Stimulated activated CD4-positive, alpha-beta T cell treated with anti-CD3 and anti-CD28 coated beads, Interleukin-15, amount 100 ng/mL, for 48 hours (primary cell): ENCODE data around the gene PSMD13.

Source experiments
- DNase-seq, 2 donors: peaks; one replicate each; pipeline ENCODE4 v3.0.0-alpha.2; 2020; ENCODE audit warnings: low read depth in 2 of 2

PSMD13 gene

DNA sequence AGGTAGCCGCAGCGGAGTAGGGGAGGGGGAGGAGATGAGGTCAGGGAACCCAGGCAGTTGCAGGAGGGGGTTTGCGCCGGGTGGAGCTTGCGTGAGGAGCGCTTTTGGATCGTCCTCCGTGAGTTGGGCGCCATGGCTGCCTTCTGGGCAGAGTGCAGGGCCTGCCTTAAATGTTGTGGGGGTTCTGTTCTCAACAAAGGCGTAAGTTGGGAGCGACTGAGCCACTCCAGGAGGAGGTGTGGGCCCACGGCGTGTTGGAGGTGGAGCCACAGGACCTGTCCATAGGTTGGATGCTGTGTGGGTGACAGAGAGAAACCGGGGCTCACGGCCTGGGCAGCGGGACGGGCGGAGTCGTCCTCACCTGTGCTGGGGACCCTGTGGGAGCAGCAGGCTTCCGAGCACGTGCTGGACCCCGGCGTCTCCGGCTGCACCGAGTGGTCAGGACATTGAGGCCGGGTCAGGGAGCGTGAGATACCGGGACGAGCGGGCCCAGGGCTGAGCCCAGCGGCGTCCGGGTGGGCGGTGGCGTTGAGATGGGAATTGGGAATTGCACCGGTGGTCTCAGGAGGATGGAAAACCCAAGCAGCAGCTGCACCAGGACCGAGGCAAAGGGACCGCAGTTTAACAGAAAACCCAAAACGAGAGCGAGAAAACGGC lies 51.2 kb downstream of the PSMD13 start:
- DNase-seq = no peak

DNA sequence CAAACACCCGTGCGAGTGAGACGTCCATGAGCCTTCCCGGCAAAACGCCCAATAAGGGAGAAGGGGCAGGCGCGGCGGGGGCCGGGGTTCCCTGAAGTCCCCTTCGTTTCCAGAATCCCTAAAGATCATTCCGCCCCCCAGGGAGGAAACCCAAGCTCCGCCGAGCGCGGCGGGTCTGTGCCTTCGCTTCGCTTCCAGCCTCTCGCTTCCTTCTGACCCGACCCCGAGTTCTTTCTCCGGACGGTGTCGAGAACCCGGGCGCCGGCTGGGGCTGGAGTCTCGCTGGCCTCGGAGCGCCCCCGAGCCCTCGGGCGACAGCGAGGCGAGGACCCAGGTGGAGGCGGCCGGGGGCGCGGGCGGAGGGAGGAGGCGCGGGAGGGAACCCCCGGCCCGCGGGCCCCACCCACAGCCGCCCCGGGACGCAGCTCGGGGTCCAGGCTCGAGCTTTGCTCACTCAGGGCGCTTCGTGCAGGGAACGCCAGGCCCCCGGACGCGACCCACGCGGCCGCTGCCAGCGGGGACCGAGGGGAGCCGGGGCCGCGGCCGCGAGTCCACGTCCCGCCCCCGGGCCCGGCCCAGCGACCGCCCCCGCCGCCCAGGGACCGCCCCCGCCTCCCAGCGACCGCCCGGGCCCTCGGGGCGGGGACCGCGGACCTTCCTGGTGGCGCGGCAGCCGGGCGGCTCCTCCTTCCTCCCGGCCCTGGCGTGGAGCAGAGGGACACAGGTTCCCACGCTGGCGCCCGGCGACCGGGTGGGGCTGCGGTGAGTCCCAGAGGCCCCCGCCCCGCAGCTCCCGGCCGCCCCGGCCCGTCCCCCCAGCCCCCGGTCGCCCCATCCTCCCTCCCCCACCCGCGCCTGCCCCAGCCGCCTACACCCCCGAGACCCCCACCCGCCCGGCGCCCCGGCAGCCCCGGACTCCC lies 52.0 kb downstream of the PSMD13 start, which contains the start of gene PGGHG:
Gene PGGHG, plus strand, starts transcription at position 649 of the 920 bp plus-strand sequence. CDS start 691 bp downstream, outside the sequence.
- no peak for DNase-seq

DNA sequence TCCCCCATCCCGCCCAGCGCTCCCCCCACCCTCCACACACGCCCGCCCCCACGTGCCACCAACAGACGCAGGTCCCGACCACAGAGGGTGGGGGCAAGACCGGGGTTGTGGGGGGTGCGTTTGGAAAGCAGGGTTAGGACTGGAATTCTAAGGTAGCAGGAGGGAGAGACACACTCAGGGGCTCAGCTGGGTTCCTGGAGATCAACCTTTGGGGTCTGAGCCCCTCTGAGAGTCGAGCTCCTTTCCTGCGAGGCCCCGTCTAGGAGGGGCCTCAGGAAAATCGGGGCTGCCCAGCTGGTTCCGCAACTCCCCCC lies 52.6 kb downstream of the PSMD13 start:
- no peak for DNase-seq

DNA sequence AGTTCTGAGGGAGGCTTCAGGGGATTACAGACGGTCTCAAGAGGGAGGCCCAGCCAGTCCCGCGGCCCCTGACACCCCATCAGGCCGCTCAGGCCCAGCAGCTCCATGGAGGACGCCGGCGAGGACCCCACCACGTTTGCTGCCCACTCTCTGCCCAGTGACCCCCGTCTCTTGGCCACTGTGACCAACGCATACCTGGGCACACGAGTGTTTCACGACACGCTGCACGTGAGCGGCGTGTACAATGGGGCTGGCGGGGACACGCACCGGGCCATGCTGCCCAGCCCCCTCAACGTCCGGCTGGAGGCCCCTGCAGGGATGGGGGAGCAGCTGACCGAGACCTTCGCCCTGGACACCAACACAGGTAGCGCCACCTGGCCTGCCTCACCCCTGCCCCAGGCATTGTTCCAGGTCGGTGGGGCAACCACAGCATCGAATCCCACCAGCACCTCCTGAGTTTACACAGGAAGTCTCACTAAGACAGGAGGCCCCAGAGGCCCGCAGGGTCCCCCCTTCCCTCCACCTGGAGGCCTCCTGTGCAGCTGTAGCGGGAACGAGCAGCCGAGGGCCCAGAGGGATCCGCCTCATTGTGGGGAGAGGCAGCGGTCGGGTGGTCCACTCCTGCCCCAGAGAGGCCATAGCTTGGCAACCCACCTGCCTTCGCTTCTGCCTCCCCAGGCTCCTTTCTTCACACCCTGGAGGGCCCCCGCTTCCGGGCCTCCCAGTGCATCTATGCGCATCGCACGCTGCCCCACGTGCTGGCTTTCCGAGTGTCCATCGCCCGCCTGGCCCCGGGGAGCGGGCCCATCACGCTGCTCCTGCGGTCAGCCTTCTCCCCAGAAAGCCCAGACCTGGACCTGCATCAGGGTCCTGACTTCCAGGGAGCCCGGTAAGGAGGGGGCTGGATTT lies 53.2 kb downstream of the PSMD13 start:
- DNase-seq = no peak

DNA sequence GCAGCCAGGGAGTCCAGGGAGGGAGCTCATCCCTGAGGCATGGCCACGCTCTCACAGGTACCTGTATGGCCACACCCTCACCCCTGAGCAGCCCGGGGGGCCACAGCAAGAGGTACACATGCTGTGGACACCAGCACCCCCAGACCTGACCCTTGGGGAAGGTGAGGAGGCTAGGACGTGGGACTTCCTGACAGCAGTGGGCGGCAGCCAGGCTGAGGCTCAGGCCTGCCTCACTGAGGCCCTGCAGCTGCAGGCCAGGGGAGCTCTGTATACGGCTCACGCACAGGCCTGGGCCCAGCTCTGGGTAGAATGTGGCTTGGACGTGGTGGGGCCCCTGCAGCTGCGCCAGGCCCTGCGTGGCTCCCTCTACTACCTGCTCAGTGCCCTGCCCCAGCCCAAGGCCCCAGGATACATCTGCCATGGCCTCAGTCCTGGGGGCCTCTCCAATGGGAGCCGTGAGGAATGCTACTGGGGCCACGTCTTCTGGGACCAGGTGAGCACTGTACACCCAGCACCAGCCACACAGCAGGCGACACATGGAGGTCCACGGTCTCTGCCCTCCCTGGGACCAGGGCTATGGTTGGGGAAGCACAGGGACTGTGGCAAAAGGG lies 54.0 kb downstream of the PSMD13 start:
- DNase-seq = no peak

DNA sequence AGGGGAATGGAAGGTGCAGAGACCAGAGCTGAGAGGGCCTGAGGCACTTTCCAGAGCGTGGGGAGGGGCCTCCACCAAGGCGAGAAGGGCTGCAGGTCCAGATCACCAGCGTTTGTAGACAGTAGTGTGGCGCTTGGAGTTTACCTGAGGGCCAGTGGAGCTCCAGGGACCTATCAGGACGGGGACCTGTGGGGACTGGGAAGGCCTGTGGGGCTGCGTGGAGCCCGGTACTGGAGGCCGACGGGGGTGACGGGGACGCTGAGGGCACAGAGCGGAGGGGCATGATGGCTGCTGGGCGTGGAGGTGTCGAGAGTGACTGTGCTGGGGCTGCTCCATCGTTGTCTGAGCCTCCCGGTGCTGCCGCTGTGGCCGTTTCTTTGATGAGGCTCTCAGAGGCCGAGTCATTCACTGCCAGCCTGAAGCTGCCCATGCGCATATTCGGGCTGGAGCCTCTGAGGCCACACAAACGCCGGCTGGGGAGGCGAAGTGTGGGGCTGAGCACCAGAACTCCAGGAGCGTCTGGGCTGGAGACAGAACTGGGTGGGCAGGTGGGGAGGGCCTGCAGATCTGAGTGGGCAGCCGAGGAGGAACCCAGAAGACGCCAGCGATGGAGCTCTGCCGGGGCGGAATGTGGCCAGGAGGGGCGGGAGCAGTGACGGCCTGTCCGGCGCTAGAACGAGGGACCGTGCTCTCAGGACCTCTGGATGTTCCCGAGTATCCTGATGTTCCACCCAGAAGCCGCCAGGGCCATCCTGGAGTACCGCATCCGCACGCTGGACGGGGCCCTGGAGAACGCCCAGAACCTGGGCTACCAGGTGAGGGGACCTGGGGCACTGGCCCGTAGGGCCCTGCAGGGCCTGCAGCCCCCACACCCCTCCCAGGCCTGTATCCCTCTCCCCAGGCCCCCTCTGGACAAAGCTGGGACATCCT lies 54.8 kb downstream of the PSMD13 start:
- DNase-seq = no peak

DNA sequence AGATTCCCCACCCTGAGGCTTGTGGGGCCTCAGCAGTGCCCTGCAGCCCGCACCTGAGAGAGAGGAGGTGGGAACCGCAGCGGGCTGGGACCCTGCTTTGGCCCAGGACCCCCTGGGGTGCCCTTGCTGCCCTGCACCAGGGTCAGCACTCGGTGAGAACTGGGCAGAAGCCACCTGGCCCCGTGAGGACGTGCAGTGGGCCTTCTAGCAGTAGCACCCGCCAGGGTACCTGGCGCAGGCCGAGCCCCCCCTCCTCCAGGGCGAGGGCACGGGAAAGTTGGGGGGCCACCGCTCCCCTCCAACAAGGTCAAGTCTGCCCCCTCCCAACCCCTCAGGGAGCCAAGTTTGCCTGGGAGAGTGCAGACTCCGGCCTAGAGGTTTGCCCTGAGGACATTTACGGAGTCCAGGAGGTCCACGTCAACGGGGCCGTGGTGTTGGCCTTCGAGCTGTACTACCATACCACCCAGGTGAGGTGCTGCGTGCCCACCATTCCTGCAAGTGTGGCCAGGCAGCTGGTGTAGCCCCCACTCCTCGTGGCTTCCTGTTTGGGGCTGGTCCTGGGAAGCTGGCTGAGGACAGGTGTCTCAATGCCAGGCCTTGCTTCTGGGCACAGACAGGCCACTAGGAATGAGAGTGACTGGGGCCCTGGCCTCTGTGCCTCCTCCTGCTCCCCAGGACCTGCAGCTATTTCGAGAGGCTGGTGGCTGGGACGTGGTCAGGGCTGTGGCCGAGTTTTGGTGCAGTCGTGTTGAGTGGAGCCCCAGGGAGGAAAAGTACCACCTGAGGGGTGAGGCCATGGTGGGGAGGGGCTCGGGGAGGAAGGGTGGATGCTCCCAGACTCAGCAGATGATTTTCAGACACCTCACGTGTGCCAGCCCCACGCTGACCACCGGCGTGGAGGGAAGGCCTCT lies 55.7 kb downstream of the PSMD13 start:
- no peak for DNase-seq

DNA sequence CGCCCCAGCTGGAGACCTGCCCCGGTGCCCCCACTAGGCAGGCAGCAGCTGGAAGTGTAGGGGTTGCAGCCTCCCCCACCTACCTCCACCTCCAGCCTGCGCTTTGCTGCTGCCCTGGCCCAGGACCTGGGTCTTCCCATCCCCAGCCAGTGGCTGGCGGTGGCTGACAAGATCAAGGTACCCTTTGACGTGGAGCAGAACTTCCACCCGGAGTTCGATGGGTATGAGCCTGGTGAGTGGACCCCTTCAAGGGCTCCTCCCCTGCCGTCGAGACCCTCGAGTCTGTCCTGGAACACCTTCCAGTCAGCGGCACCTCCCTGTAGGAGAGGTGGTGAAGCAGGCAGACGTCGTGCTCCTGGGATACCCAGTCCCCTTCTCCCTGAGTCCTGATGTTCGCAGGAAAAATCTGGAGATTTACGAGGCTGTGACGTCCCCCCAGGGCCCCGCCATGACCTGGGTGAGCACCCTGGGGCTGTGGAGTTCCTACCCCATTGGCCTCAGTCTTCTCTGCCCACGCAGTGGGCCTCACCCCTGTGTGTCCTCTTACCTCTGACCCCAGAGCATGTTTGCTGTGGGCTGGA lies 56.6 kb downstream of the PSMD13 start:
- DNase-seq = no peak

DNA sequence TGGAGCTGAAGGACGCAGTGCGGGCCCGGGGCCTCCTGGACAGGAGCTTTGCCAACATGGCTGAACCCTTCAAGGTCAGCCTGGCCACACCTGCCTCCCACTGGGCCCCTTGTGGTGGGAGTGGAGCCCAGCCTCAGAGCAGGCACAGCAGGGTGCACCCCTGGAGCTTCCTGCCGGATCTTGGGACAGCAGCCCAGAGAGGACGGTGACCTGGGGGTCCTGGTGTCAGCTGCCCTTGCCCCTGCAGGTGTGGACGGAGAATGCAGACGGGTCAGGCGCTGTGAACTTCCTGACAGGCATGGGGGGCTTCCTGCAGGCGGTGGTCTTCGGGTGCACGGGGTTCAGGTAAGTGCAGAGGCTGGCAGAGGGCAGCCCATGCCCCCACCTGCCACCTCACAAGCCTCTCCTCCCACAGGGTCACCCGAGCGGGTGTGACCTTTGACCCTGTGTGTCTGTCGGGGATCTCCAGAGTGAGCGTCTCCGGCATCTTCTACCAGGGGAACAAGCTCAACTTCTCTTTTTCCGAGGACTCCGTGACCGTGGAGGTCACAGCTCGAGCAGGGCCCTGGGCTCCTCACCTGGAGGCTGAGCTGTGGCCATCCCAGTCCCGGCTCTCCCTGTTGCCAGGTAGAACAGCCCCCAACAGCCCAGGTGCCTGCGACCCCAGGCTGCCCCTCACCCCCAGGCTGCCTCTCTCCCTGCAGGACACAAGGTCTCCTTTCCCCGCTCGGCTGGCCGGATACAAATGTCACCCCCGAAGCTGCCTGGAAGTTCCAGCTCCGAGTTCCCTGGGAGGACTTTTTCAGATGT lies 57.3 kb downstream of the PSMD13 start:
- no peak for DNase-seq

DNA sequence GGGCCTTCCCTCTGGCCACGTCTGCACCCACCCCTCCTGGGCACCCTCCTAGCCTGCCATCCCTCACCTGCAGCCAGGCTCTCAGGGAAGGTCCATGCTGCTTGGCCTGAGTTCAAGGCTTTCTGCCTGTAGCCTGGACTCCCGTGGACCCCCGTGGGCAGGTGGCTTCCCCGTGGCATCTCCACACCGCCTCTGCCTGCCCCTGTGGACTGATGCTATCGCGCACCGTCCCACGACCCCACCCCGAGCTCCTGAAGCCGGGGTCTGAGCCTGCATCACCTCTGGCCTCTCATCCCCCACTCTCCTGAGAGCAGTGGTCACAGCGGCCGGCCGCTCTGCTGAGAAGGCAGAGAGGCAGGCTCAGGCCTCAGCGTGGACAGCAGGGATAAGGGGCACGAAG lies 58.0 kb downstream of the PSMD13 start:
- no peak for DNase-seq

DNA sequence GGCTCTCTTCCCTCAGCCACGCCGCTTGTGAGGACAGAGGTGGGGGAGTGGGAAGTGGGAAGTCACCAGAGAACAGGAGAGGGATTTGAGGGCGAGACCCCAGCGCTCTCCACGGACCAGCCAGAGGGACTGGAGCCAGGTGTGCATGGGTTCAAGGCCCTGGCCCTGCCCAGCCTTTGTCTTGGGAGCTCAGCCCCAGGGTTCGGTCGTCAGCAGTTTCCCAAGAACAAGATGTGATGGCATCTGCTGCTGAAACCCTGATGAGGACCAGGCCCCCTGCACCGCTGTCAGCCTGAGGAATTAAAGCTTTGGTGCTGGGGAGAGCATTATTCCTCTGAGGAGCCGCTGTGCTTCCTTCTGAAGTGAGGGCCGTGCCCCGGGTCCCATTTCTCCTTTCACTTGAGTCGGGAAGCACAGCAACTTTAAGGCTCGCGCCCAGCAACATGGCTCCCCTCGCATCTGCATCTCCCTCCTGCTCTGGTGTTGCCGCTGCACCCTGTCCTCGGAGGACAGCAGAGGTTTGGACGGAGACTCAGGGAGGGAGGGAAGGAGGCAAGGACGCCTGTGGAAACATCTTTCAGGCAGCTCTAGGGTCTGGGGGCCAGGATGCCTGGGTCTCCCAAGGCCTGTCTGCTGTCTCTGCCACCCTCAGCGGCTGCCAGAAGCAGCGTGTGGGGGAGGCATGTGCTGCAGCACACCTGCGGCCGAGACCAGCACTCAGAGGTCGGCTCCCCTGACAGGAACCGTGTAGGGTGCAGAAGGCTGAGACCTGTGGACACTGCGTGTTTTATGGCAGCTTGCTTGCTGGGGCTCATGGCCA lies 58.8 kb downstream of the PSMD13 start:
- no peak for DNase-seq

DNA sequence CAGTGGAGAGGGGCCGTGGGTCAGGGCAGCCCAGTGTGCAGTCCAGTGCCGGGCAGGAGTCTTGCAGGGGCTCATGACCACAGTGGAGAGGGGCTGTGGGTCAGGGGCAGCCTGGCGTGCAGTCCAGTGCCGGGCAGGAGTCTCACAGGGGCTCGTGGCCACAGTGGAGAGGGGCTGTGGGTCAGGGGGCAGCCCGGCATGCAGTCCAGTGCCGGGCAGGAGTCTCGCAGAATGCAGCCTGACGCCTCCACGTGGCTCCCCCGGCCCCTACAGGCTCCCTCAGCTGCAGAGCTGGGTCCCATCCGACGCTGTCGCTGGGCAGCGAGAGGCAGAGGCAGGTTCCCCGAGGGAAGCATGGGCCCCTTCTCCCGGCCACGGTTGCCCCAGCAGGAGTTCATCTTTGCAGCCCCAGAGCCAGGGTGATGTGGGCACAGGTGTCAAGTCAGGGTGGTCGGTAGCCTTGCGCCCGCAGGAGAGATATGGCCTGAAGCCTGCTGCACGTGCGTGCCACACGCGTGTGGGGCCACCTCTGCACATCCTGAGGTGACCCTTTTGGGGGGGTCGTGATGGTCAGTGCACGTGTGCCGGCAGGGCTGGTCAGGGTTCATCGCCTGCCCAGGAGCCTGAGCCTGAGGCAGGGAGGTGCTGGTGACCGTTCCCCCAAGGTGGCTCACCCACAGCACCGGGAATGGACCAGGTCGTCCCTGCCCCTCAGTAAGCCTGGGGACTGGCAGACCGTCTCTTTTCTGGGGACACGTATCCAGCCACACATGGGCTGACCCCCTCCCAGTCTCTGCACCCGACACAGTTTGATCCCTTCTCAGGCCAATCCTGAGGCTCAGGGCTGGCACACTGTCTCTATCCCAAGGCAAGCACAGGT lies 59.6 kb downstream of the PSMD13 start:
- DNase-seq = no peak

DNA sequence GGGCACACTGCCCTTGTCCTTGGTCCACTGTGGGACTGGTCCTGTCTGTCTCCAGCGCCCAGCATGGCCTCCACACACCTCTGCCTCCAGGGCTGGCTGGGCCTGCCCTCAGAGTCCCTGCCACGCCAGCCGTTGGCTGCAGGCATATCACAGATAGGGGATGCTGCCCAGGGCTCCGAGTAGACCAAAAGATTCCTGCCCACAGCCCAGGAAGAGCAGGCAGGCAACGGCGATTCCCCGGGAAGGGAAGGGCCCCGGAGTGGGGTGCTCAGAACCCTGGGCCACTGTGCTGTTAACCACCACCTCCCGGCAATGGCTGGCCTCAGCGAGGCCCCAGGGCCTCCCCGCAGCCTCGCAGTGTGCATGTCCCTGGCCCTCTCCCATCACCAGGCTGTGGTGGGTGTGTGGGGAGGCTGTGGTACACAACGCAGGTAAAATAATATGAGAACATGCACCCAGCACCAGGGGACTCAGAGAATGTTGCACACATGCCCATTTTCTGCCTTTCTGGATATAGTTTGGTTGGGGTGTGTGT lies 60.3 kb downstream of the PSMD13 start:
- no peak for DNase-seq

DNA sequence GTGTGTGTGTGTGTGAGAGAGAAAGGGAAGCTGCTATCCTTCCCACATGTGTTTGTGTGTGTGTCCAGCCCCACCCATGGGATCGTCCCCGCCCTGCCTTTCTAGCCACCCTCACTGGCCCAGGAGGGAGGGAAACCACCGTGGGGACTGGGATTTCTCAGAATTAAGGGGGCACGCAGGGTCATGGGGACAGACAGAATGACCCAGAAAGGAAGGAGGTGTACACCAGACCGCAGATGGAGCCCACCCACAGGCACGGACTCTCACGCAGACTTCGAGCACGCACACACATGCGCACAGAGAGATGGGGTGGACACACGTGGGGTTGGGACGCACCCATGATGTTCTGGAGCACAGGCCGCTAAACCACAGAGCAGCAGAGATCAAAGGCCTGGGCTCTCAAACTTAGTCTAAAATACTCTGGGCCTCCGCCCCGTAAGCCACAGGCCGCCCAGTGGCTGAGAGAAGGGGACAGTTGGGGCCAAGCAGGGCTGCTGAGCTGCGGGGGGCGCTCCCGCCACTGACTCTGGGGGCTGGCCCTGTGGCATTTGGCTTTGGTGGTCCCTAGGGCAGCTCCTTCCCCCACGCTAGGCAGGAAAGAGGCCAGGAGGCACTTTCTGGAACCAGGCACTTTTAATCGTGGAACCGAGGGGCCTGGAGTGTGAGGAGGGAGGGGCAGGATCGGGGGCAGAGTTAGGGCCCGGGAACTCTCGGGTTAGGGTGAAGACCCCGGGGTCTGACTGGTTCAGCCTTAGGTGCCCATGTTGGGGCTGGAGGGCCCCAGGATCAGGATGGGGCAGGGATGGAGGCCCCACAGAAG lies 61.0 kb downstream of the PSMD13 start:
- no peak for DNase-seq

DNA sequence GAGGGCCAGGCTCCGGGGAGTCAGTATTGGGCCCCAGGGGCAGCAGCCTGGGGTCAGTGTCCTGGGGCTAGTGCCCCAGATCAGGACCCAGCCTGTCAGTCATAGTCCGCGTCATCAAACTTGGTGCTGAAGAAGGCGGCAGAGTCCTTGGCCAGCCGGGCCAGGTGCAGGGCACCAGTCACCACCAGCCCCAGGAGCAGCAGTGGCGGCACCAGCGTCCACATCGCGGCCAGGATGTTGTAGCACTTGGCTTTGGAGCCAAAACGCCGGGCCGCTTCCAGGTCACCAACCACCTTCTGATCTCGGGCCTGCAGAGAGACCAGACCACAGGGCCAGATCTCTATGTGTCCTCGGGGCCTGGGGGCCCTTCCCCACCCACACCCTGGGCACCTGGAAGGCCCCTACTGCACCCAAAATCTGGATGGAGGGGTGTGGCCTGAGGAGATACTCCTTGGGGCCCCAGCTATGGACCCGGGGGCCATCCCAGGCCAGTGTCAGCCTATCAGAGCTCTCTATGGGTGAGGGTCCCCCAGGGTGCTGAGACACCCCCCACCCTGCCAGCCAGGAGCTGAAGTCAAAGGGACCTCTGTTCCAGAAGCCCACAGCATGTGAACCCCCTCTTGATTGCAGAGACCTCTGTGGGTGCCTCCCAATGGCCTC lies 61.8 kb downstream of the PSMD13 start:
- DNase-seq = no peak
